B cell (primary cell): ENCODE data around the gene XXYLT1.

Experiments
- EZH2 ChIP-seq: IDR thresholded peaks from 2 replicates; pipeline ENCODE4 v1.6.1; 2012; ENCODE audit warnings: borderline replicate concordance, low read depth, mild to moderate bottlenecking, moderate library complexity, low read length; ENCODE audit not compliant: insufficient read depth, poor library complexity, severe bottlenecking
- TF ChIP-seq, protein P1 (sequence below): fragments of 200-600 bp; IDR thresholded peaks from one replicate; pipeline ENCODE4 v1.8.0; 2022; ENCODE audit warnings: antibody characterized with exemption, mild to moderate bottlenecking

DNA sequence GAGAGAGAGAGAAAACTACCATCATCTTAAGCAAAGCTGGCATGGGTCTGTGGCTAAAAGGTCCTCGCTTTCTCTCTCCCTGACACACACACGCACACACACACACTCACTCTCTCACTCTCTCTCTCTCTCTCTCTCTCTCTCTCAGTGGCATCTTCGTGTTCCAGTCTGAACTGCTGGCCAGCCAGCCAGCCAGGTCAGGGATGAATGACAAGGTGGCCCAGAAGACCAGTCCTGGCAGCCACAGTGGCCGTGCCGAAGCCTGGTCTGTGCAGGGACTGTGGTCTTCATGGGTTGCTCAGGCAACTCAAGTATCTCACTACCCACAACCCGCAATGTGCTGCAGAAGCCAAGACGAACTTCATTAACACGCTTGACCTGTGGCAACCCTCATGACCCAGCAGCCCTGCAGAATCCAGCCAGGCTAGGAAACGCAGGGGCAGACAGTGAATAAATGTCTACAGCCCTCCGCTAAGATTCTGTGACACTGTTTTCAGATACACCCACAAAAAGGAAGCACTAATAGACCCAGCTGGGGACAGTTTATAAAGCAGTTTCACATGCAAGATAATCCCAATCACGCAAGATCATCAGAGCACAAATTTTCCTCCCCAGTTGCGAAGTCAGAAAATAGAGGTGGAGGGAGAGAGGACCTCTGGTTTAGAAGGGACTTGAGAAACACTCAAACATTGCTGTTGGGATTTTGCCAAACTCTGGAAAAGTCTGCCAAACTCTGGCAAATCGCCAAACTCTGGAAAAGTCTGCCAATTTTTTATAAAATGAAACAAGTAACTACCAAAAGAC, 66.4 kb downstream of the XXYLT1 start:
- TF ChIP-seq, protein P1, sequence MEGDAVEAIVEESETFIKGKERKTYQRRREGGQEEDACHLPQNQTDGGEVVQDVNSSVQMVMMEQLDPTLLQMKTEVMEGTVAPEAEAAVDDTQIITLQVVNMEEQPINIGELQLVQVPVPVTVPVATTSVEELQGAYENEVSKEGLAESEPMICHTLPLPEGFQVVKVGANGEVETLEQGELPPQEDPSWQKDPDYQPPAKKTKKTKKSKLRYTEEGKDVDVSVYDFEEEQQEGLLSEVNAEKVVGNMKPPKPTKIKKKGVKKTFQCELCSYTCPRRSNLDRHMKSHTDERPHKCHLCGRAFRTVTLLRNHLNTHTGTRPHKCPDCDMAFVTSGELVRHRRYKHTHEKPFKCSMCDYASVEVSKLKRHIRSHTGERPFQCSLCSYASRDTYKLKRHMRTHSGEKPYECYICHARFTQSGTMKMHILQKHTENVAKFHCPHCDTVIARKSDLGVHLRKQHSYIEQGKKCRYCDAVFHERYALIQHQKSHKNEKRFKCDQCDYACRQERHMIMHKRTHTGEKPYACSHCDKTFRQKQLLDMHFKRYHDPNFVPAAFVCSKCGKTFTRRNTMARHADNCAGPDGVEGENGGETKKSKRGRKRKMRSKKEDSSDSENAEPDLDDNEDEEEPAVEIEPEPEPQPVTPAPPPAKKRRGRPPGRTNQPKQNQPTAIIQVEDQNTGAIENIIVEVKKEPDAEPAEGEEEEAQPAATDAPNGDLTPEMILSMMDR: no peak
- no peak for TF ChIP-seq EZH2
